GM19099 (cell line): ENCODE results near the gene TTLL11.

ENCODE experiments used
- POLR2A ChIP-seq: IDR thresholded peaks from 3 replicates; pipeline ENCODE4 v1.6.1; 2011; ENCODE audit warnings: low read depth; ENCODE audit not compliant: insufficient read length; ENCODE audit errors: extremely low read depth

The TTLL11 gene

GRCh38 chr9:122031157-122031556 is 62.0 kb downstream of the TTLL11 start:
- TF ChIP-seq POLR2A = no peak

GRCh38 chr9:122030357-122030756 is 62.8 kb downstream of the TTLL11 start:
- TF ChIP-seq POLR2A = no peak

- no peak for TF ChIP-seq POLR2A
Observed at GRCh38 chr9:122029898-122030297, 63.2 kb downstream of the TTLL11 start.

GRCh38 chr9:122028089-122028488 is 65.0 kb downstream of the TTLL11 start:
- no peak for TF ChIP-seq POLR2A

GRCh38 chr9:122020398-122020797 is 72.7 kb downstream of the TTLL11 start:
- no peak for TF ChIP-seq POLR2A

- no peak for TF ChIP-seq POLR2A
Observed at GRCh38 chr9:122016744-122017143, 76.4 kb downstream of the TTLL11 start.

GRCh38 chr9:122016309-122016708 is 76.8 kb downstream of the TTLL11 start:
- TF ChIP-seq POLR2A = no peak

GRCh38 chr9:122015170-122015821 is 77.8 kb downstream of the TTLL11 start:
- TF ChIP-seq POLR2A = no peak

GRCh38 chr9:122011818-122012498 is 81.2 kb downstream of the TTLL11 start:
- no peak for TF ChIP-seq POLR2A

- no peak for TF ChIP-seq POLR2A
Observed at GRCh38 chr9:122008559-122008958, 84.5 kb downstream of the TTLL11 start.

GRCh38 chr9:122007837-122008236 is 85.3 kb downstream of the TTLL11 start:
- no peak for TF ChIP-seq POLR2A

GRCh38 chr9:122005597-122005996 is 87.5 kb downstream of the TTLL11 start:
- no peak for TF ChIP-seq POLR2A

GRCh38 chr9:122004589-122004988 is 88.5 kb downstream of the TTLL11 start:
- no peak for TF ChIP-seq POLR2A

- TF ChIP-seq POLR2A = no peak
Observed at GRCh38 chr9:122001491-122002201, 91.5 kb downstream of the TTLL11 start.

- TF ChIP-seq POLR2A = no peak
Observed at GRCh38 chr9:121999556-121999955, 93.6 kb downstream of the TTLL11 start.

GRCh38 chr9:121998513-121999049 is 94.5 kb downstream of the TTLL11 start:
- TF ChIP-seq POLR2A = no peak

GRCh38 chr9:121997791-121998190 is 95.3 kb downstream of the TTLL11 start:
- no peak for TF ChIP-seq POLR2A

- TF ChIP-seq POLR2A = no peak
Observed at GRCh38 chr9:121996783-121997182, 96.3 kb downstream of the TTLL11 start.
